ENCODE data around the gene SLC6A17. TPM values are rescaled to one million over a fixed set of nuclear protein-coding genes. Genes with fewer than 3 reads are reported as not detected.

SLC6A17 gene
- total RNA-seq, 1 donor from 2014 or later, result 46.1 TPM

- H3K9me3 Mint-ChIP-seq (ENCODE audit: unreplicated experiment), result no peaks in the 10 kb centered on the region
- no peak for DNase-seq (ENCODE audit: low spot score)
- no peak overlapping the region for H3K4me3 Mint-ChIP-seq (ENCODE audit: unreplicated experiment)
- TF ChIP-seq CTCF (IDR thresholded peaks at IDR 0.05; ENCODE audit: unreplicated experiment), result no peak
- H3K27ac Mint-ChIP-seq (ENCODE audit: unreplicated experiment), result no peak overlapping the region
- H3K4me1 Mint-ChIP-seq (ENCODE audit: unreplicated experiment), result peaks cover 3% of the 10 kb centered on the region
- no peaks in the 10 kb centered on the region for H3K27me3 Mint-ChIP-seq (ENCODE audit: unreplicated experiment)
- H3K36me3 Mint-ChIP-seq (ENCODE audit: low read depth, unreplicated experiment), result no peaks in the 10 kb centered on the region
These were observed 5.9 kb upstream of the SLC6A17 start for GRCh38 chr1:110144366-110144765.

- DNase-seq (ENCODE audit: low spot score), result no peak
- peaks cover 8% of the 10 kb centered on the region for H3K27me3 Mint-ChIP-seq (ENCODE audit: unreplicated experiment)
- H3K4me3 Mint-ChIP-seq (ENCODE audit: unreplicated experiment), result peak overlapping the region; percentile 93
- H3K9me3 Mint-ChIP-seq (ENCODE audit: unreplicated experiment), result no peaks in the 10 kb centered on the region
- H3K27ac Mint-ChIP-seq (ENCODE audit: unreplicated experiment), result no peak overlapping the region
- TF ChIP-seq CTCF (IDR thresholded peaks at IDR 0.05; ENCODE audit: unreplicated experiment), result peak; percentile 30
- H3K4me1 Mint-ChIP-seq (ENCODE audit: unreplicated experiment), result peaks cover 38% of the 10 kb centered on the region
- peaks cover 4% of the 10 kb centered on the region for H3K36me3 Mint-ChIP-seq (ENCODE audit: low read depth, unreplicated experiment)
These were observed 1.3 kb upstream of the SLC6A17 start for GRCh38 chr1:110148961-110149360.

GRCh38 chr1:110151175-110151669 lies 928 bp downstream of the SLC6A17 start:
- peaks cover 49% of the 10 kb centered on the region for H3K4me1 Mint-ChIP-seq (ENCODE audit: unreplicated experiment)
- H3K36me3 Mint-ChIP-seq (ENCODE audit: low read depth, unreplicated experiment), result peaks cover 6% of the 10 kb centered on the region
- H3K27ac Mint-ChIP-seq (ENCODE audit: unreplicated experiment), result peak overlapping the region; percentile 93
- peak; percentile 41 for DNase-seq (ENCODE audit: low spot score)
- no peaks in the 10 kb centered on the region for H3K9me3 Mint-ChIP-seq (ENCODE audit: unreplicated experiment)
- H3K27me3 Mint-ChIP-seq (ENCODE audit: unreplicated experiment), result peaks cover 8% of the 10 kb centered on the region
- H3K4me3 Mint-ChIP-seq (ENCODE audit: unreplicated experiment), result peak overlapping the region; percentile 86
- no peak for TF ChIP-seq CTCF (IDR thresholded peaks at IDR 0.05; ENCODE audit: unreplicated experiment)

- no peak for TF ChIP-seq CTCF (IDR thresholded peaks at IDR 0.05; ENCODE audit: unreplicated experiment)
- no peak for DNase-seq (ENCODE audit: low spot score)
- Mint-ChIP-seq H3K36me3 (ENCODE audit: low read depth, unreplicated experiment) (peaks cover 16% of the 10 kb centered on the region), H3K27ac (ENCODE audit: unreplicated experiment) (peak overlapping the region; percentile 93), H3K4me3 (ENCODE audit: unreplicated experiment) (peak overlapping the region; percentile 86), H3K27me3 (ENCODE audit: unreplicated experiment) (peaks cover 8% of the 10 kb centered on the region), H3K4me1 (ENCODE audit: unreplicated experiment) (peaks cover 54% of the 10 kb centered on the region), H3K9me3 (ENCODE audit: unreplicated experiment) (no peaks in the 10 kb centered on the region)
These were observed 2.0 kb downstream of the SLC6A17 start for GRCh38 chr1:110152133-110152785.

GRCh38 chr1:110153407-110153950 lies 3.2 kb downstream of the SLC6A17 start:
- Mint-ChIP-seq H3K4me1 (ENCODE audit: unreplicated experiment) (peaks cover 54% of the 10 kb centered on the region), H3K36me3 (ENCODE audit: low read depth, unreplicated experiment) (peaks cover 20% of the 10 kb centered on the region), H3K27ac (ENCODE audit: unreplicated experiment) (peak overlapping the region; percentile 32), H3K27me3 (ENCODE audit: unreplicated experiment) (peaks cover 9% of the 10 kb centered on the region), H3K4me3 (ENCODE audit: unreplicated experiment) (peak overlapping the region; percentile 72), H3K9me3 (ENCODE audit: unreplicated experiment) (no peaks in the 10 kb centered on the region)
- no peak for DNase-seq (ENCODE audit: low spot score)
- no peak for TF ChIP-seq CTCF (IDR thresholded peaks at IDR 0.05; ENCODE audit: unreplicated experiment)

Measured in endothelial cell (in vitro differentiated cells).